Measurements from ENCODE around the gene AKR1B1.

Gene AKR1B1

DNA sequence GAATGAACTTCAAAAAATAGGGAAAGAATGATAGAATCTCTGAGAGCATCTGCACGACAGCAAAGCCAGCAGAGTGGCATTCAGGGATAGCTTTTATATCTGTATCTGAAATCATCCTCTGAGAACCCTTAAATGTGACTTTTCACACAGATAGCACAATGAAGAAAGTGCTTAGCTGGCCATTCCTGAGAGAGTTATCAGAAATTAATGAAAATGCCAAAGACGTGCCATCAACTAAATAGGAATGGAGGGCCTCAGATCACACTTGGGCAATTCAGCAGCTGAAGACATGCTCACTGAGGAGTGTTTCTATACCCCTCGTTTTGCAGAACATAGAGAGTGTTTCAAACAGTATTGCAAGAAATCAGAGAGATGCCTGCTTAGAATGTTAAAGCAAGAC, 51.6 kb downstream of the AKR1B1 start:
- no peak for DNase-seq

DNA sequence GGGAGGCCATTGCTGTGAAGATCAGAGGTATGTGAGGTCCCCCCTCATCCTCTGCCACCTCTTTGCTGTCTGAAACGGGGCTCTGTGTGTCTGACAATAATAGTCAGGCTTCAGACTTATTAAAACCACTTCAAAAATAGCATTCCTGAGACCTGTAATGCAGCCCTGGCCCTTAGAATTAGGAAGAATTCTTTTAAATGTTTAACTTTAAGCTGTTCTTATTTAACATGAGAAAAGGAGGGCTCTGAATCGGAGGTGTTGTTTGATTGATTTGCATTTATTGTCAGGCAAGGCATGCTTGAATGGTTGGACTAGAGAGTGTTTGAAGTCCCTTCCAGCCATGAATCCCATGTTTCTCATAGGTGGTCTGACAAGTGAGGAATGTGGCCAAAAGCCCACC, 52.5 kb downstream of the AKR1B1 start:
- DNase-seq, result no peak

DNA sequence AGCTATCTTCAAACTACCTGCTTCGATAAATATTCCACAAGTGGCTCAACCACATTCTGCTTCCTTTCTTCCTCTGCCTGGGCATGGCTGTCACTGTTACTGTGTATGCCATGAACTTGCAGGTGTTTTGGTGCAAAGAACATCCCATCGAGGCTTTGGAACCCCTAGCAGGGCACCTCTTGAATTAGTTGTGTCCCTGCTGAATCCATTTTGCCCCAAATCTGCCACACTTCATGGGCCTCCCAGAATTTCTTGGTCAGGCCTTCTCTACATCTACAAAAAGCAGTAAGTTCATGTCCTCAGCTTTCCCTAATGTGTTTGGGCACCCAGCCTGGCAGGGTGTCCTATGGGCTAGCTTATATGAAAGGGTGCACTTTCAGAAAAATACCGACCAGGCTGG, 53.6 kb downstream of the AKR1B1 start:
- no peak for DNase-seq

DNA sequence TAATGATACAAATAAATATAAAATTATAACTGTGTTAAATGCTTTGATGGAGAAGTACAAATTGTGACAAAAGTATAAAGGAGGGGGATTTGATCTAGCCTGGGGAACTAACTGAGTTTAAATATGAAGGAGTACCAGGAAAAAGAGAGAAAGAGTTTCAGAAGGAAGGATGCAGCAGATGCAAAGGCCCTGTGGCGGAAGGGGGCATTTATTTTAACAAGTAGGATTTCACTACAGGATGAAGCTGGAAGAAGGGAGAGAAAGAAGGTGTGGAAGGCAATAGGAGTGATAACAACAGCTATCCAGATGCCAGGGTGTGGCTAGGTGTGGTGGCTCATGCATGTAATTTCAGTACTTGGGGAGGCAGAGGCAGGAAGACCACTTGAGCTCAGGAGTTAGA, 55.8 kb downstream of the AKR1B1 start:
- no peak for DNase-seq

DNA sequence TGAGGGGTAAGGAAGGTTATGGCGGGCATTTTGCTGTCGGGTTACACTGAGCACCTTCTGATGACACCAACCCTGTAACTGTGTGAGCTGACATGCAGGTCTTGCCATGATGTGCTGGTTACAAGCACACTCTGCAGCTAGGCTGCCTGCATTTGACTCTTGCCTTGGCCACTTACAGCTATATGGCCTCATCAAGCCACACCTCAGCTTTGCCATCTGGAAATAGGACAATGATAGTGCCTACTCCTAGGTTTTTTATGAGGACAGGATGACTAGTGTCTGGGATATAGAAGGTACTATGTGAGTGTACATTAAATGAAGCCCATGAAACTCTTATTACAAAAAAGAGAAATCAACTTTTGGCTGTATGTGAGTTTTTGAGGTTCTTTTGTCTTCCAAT, 58.0 kb downstream of the AKR1B1 start:
- DNase-seq, result no peak

DNA sequence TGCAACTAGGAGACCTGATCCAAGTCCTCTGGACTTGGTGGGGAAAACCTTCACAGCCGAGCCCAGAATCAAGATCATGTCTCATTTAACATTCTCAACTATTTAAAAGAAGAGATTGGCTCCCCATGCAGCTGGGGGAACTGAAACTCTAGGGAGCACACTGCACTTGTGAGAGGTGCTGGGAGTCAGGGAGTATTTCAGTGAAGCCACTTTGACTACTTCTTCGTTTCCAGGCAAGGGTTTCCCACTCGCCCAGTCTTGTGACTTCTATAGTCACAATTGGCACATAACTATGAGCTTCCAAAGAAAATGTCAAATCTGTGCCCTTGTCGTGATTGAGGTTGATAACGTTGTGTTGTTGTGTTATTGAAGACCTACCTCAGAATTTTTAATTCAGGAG, 62.9 kb downstream of the AKR1B1 start:
- no peak for DNase-seq

DNA sequence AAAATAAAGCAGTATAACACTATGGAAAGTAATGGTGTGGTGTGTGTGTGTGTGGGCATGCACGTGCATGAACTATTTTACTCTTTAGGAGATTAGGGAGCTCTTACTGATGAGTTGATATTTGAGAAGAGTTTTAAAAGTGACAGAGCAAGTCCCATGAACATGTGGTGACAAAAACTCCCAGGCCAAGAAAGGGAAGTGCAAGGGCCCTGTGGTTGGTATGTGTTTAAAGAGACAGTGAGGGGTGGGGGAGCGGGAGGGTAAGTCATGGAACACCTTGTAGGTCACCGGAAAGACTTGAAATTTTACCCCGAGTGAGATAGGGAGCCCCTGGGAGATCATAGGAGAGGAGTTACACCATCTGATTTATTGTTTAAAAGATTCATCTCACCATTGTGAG, 63.3 kb downstream of the AKR1B1 start:
- DNase-seq, result no peak

DNA sequence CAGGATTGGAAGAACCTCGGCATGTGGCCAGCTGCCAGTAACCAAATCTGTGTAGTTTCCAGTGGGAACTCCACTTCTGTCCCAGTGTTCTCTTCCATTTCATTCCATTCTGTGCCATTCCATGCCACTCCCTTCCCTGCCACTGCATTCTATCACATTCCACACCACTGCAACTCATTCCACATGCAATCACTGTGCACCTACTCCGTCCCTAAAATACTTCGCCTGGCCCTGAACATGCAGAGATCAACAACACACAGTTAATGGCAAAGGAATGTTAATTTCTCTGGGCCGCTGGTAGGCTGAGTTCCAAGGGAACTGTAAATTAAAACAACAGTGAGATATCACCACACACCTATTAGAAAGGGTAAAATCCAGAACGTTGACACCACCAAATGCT, 64.8 kb downstream of the AKR1B1 start:
- no peak for DNase-seq

Measured in GDM1 (cell line).